ENCODE results near the gene ZNF496. TPM values are rescaled to one million over a fixed set of nuclear protein-coding genes. Genes with fewer than 3 reads are reported as not detected.
A peak's percentile ranks its signal among the peaks of the same experiment; 100 is the strongest.

The ZNF496 gene
- total and polyA plus RNA-seq, 9 of the 15 experiments (the other 6 are each of a cell fraction or from before 2014, with no cell fraction given): 4.3 to 54.0 (median 31.3) TPM

- Histone ChIP-seq H3K36me3 (ENCODE audit: control insufficient read depth, insufficient read depth, low read length) (no peaks in the 10 kb centered on the region), H2AFZ (ENCODE audit: low read depth, low read length) (peak overlapping the region; percentile 96), H3K27ac (ENCODE audit: extremely low read depth, low read depth, low read length) (peak overlapping the region; percentile 72; the same call in 2 of the 3 replicates), H3K27me3 (ENCODE audit: control insufficient read depth in 2 of 2, insufficient read depth in 2 of 2, low read length in 2 of 2) (no peaks in the 10 kb centered on the region), H3K9ac (ENCODE audit: insufficient read depth in 1 of 2, low read depth in 2 of 2, low read length in 2 of 2) (peak overlapping the region; percentile 50 to 53; a peak in 3 of 4 replicates), H4K20me1 (replicated peaks; ENCODE audit: control insufficient read depth, insufficient read depth, low read length) (no peaks in the 10 kb centered on the region), H3K4me2 (ENCODE audit: insufficient read depth, low read length) (peak overlapping the region; percentile 27), H3K4me1 (replicated peaks in 1 of 2; ENCODE audit: control insufficient read depth in 2 of 2, insufficient read depth in 2 of 2, low read length in 2 of 2) (peaks cover 0 to 33% of the 10 kb centered on the region in 2 experiments; a peak in 4 of 5 replicates), H3K9me1 (ENCODE audit: control insufficient read depth, insufficient read depth, low read length) (no peaks in the 10 kb centered on the region), H3K9me3 (replicated peaks; ENCODE audit: control insufficient read depth, insufficient read depth, low read depth, low read length) (peaks cover 4% of the 10 kb centered on the region), H3K79me2 (ENCODE audit: control insufficient read depth, insufficient read depth, low read length) (no peaks in the 10 kb centered on the region), H3K4me3 (no peak overlapping the region)
- peak; percentile 67 for FAIRE-seq
- ATAC-seq: peak; percentile 72
- ChIA-PET CTCF (ENCODE audit: low intra/inter-chr PET ratio) (interaction anchor here (0.5 kb wide), 1 partner anchor 36 kb away, joined by 3 read pairs; no protein-coding TSS in a partner anchor), POLR2A (interaction anchor here (0.7 kb wide), 1 partner anchor 10 kb away, joined by 3 read pairs; no protein-coding TSS in a partner anchor)
- in situ Hi-C loops (cut with MboI): no loop called here
- intact Hi-C loops (cut with micrococcal nuclease): loop anchor here (2.0 kb wide), 1 partner anchor 28 kb away; no protein-coding TSS in a partner anchor
- peak in 2 of 4 experiments; percentile 51 to 63 for DNase-seq (ENCODE audit: extremely low read depth in 1 of 4, low spot score in 3 of 4)
- BruUV-seq (replicated peaks): no TSS peak
- WGBS (ENCODE audit: insufficient coverage, low coverage, missing lambda C conversion rate): 18% methylated on average over 11 of the region's 11 CpGs
- TF ChIP-seq NELFE (IDR thresholded peaks at IDR 0.05; ENCODE audit: insufficient read depth, insufficient read length) (no peak), AFF1 (IDR thresholded peaks at IDR 0.05; ENCODE audit: low read depth in 1 of 2, partially characterized antibody in 2 of 2) (no peak), HMG20A (CRISPR knock-in tag; conservative IDR thresholded peaks at IDR 0.05) (0 out of 2 replicates have a peak, but pooled peaks have one; percentile 38), ZNF766 (CRISPR knock-in tag; conservative IDR thresholded peaks at IDR 0.05) (peak; percentile 78), MIER1 (IDR thresholded peaks at IDR 0.05; ENCODE audit: low read depth) (no peak), HDAC2 (IDR thresholded peaks at IDR 0.05) (no peak; the same call in 1 of the 2 replicates), ZNF174 (CRISPR knock-in tag; IDR thresholded peaks at IDR 0.05) (peak; percentile 64; the same call in 1 of the 2 replicates), CBFA2T2 (conservative IDR thresholded peaks at IDR 0.05) (0 out of 2 replicates have a peak, but pooled peaks have one; percentile 24), ZNF407 (IDR thresholded peaks at IDR 0.05; ENCODE audit: low read depth) (no peak)
Measured at GRCh38 chr1:247360991-247361731, 29.5 kb upstream of the ZNF496 start.
